C4-2B (cell line): Measurements from ENCODE around the gene JMJD8.

Source experiments
- ZFX ChIP-seq: fragments of 450-650 bp; IDR thresholded peaks from 2 replicates; pipeline ENCODE4 v1.6.1; 2017
- TF ChIP-seq, protein P1 (sequence below): fragments of 450-650 bp; conservative IDR thresholded peaks from 2 replicates; pipeline ENCODE4 v1.5.1; 2017; ENCODE audit warnings: mild to moderate bottlenecking

DNA sequence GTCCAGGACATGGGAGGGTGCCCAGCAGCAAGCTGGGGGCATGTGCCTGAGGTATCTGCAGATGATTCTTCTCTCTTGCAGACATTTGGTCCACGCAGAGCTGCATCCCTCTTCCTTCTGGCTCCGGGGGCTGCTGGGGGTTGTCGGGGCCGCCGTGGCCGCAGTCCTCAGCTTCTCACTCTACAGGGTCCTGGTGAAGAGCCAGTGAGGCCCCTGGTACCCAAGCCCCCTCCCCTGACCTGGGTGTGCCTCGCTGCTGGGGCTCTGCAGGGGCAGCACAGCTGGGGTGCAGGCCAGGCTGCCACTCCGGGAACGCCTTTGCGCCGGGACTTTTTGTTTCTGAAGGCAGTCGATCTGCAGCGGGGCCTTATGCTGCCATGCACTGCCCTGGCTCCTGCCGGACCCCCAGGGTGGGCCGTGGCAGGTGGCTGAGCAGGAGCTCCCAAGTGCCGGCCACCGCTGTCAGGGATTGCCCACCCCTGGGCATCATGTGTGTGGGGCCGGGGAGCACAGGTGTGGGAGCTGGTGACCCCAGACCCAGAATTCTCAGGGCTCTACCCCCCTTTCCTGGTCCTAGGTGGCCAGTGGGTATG, 10.6 kb downstream of the JMJD8 start:
- TF ChIP-seq, protein P1, sequence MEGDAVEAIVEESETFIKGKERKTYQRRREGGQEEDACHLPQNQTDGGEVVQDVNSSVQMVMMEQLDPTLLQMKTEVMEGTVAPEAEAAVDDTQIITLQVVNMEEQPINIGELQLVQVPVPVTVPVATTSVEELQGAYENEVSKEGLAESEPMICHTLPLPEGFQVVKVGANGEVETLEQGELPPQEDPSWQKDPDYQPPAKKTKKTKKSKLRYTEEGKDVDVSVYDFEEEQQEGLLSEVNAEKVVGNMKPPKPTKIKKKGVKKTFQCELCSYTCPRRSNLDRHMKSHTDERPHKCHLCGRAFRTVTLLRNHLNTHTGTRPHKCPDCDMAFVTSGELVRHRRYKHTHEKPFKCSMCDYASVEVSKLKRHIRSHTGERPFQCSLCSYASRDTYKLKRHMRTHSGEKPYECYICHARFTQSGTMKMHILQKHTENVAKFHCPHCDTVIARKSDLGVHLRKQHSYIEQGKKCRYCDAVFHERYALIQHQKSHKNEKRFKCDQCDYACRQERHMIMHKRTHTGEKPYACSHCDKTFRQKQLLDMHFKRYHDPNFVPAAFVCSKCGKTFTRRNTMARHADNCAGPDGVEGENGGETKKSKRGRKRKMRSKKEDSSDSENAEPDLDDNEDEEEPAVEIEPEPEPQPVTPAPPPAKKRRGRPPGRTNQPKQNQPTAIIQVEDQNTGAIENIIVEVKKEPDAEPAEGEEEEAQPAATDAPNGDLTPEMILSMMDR = no peak
- no peak for TF ChIP-seq ZFX
